C4-2B (cell line): ENCODE results near the gene VCL.

Source experiments
- CTCF ChIP-seq: fragments of 450-650 bp; conservative IDR thresholded peaks from 2 replicates; pipeline ENCODE4 v1.5.1; 2017; ENCODE audit warnings: mild to moderate bottlenecking
- ZFX ChIP-seq: fragments of 450-650 bp; IDR thresholded peaks from 2 replicates; pipeline ENCODE4 v1.6.1; 2017

GRCh38 chr10:73955719-73956118 is 42.2 kb upstream of the VCL start:
- TF ChIP-seq CTCF (no peak), ZFX (no peak)
